Gastrocnemius medialis (tissue), 4 donors: ENCODE data around the gene PDZD4. TPM values are rescaled to one million over a fixed set of nuclear protein-coding genes. Genes with fewer than 3 reads are reported as not detected.

Experiments
- ATAC-seq, 2 donors: fragments of 150-250 bp; one replicate each; pipeline ENCODE4 v1.9.1; 2016
- DNase-seq, 2 donors: peaks; one replicate each; pipeline ENCODE4 v3.0.0-alpha.2; 2019
- H3K27ac ChIP-seq, 4 donors: fragments of 200-600 bp; sonication (generic); 1 replicate in 1 of 4; 2 replicates in 3 of 4; pipeline ENCODE4 v1.5.1; 2016 to 2018; ENCODE audit warnings: mild to moderate bottlenecking in 2 of 4, moderate library complexity in 1 of 4
- H3K27me3 ChIP-seq, 3 donors: fragments of 200-600 bp; sonication (generic) in 2 of 3; 1 replicate in 1 of 3; 2 replicates in 2 of 3; pipeline versions ENCODE4 v1.5.1 to v1.6.0; 2016 to 2019; ENCODE audit warnings: mild to moderate bottlenecking in 1 of 3, moderate library complexity in 1 of 3
- H3K36me3 ChIP-seq, 2 donors: fragments of 200-600 bp; sonication (generic) in 1 of 2; one replicate each; pipeline ENCODE4 v1.5.1; 2017 to 2018
- H3K4me1 ChIP-seq, 2 donors: fragments of 200-600 bp; sonication (generic) in 1 of 2; one replicate each; pipeline ENCODE4 v1.5.1; 2016 to 2017; ENCODE audit warnings: mild to moderate bottlenecking in 2 of 2
- H3K4me3 ChIP-seq, 4 donors: fragments of 200-600 bp; sonication (generic) in 3 of 4; 1 replicate in 1 of 4; 2 replicates in 3 of 4; pipeline ENCODE4 v1.5.1; 2016 to 2019; ENCODE audit warnings: mild to moderate bottlenecking in 2 of 4
- H3K9me3 ChIP-seq, 3 donors: fragments of 200-600 bp; sonication (generic) in 2 of 3; 1 replicate in 1 of 3; 2 replicates in 2 of 3; pipeline ENCODE4 v1.5.1; 2016 to 2019
- CTCF ChIP-seq, 5 experiments: fragments of 450-650 bp in 3 of 5; fragments of 200-600 bp in 2 of 5; sonication (generic) in 2 of 5; IDR thresholded peaks in 4 of 5; conservative IDR thresholded peaks in 1 of 5; 1 replicate in 4 of 5; 2 replicates in 1 of 5; pipeline ENCODE4 v1.5.1; 2016 to 2019; ENCODE audit warnings: antibody characterized with exemption in 5 of 5, mild to moderate bottlenecking in 3 of 5, moderate library complexity in 3 of 5
- POLR2A ChIP-seq, 2 donors: fragments of 450-650 bp; IDR thresholded peaks; one replicate each; pipeline ENCODE4 v1.6.1; 2017; ENCODE audit warnings: antibody characterized with exemption in 2 of 2, mild to moderate bottlenecking in 2 of 2, moderate library complexity in 2 of 2
- in situ Hi-C, 4 donors: fragments of 200-750 bp; cut with MboI; loops; one replicate each; pipeline versions ENCODE4 v1.15.0 to v1.8.0; 2017; ENCODE audit warnings: low sequenced_read_pairs in 4 of 4
- intact Hi-C: fragments of 100-400 bp; cut with DNase I; formaldehyde crosslinking; loops from one replicate; pipeline ENCODE4 v1.15.1; 2023; ENCODE audit warnings: low total_unique reads
- total RNA-seq, 4 donors: library from RNA; depleted of rRNA; stranded (reverse); fragments of >200 nt; gene quantifications; one replicate each; pipeline versions ENCODE4 v1.1.0 to v1.2.3, GENCODE V29; 2016

The PDZD4 gene
- total RNA-seq, 4 donors from 2014 or later, result 0.59 to 2.2 (median 1.4) TPM

DNA sequence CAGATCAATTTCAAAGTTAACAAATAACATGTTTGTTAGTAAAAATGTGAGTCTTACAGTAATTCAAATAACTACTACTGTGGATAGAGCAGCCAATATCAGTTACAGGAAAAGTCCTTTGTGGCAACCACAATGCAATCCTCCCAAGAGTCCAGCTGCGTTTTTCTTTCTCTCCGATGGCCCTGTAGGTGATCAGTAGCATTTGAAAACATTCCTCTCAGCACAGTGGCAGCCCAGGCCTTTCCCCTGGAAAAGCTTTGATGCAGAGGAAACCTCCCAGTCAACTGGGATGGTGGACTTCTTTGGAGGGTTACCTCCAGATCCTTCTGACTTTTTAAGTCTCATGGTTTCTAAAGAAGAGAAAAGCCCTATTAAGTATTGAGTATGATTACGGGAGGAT, 18.0 kb upstream of the PDZD4 start:
- DNase-seq (no peak), ATAC-seq (no peak)
- H3K27ac ChIP-seq, result no peak overlapping the region
- no peaks in the 10 kb centered on the region for H3K9me3 ChIP-seq
- H3K36me3 ChIP-seq, result no peaks in the 10 kb centered on the region
- TF ChIP-seq CTCF (IDR thresholded peaks at IDR 0.05 in 4 of 5, conservative IDR thresholded peaks at IDR 0.05 in 1 of 5) (no peak), POLR2A (IDR thresholded peaks at IDR 0.05) (no peak)
- no peak overlapping the region for H3K4me3 ChIP-seq
- peaks cover 0 to 4% (median 0%) of the 10 kb centered on the region in 3 donors for H3K27me3 ChIP-seq
- H3K4me1 ChIP-seq, result no peaks in the 10 kb centered on the region
- intact Hi-C loops, result no loop called here
- in situ Hi-C loops, result no loop called here

- no peaks in the 10 kb centered on the region for H3K9me3 ChIP-seq
- in situ Hi-C loops, result no loop called here
- intact Hi-C loops, result no loop called here
- H3K27ac ChIP-seq, result no peak overlapping the region
- H3K4me1 ChIP-seq, result no peaks in the 10 kb centered on the region
- ATAC-seq, result no peak
- H3K36me3 ChIP-seq, result no peaks in the 10 kb centered on the region
- TF ChIP-seq CTCF (IDR thresholded peaks at IDR 0.05 in 4 of 5, conservative IDR thresholded peaks at IDR 0.05 in 1 of 5), result no peak
- no peak for TF ChIP-seq POLR2A (IDR thresholded peaks at IDR 0.05)
- no peak overlapping the region for H3K4me3 ChIP-seq
- no peak for DNase-seq
- H3K27me3 ChIP-seq, result peaks cover 0 to 4% (median 0%) of the 10 kb centered on the region in 3 donors
Measured at GRCh38 chrX:153845842-153846241, 15.5 kb upstream of the PDZD4 start.

DNA sequence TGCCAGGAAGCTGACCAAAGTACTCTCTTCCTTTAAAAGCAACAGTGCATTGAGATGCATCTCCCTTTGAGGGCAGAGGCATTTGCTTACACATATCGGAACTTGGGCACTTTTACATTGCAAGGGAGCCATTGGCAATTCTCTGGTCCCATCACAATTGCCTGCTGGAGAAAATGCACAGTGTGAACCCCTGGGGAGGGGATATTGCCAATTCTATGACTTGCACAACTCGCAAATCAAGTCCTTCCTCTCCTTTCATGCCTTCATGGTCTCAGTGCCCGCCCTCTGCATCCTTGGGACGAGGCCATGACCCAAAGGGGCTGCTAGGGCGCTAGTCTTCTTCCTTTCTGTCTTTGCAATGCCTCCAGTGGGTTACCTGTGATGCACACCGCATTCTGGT, 14.9 kb upstream of the PDZD4 start:
- in situ Hi-C loops, result no loop called here
- Histone ChIP-seq H3K9me3 (no peaks in the 10 kb centered on the region), H3K4me3 (no peak overlapping the region), H3K27me3 (peaks cover 0 to 4% (median 0%) of the 10 kb centered on the region in 3 donors), H3K27ac (no peak overlapping the region), H3K4me1 (no peaks in the 10 kb centered on the region), H3K36me3 (no peaks in the 10 kb centered on the region)
- intact Hi-C loops, result no loop called here
- no peak for ATAC-seq
- DNase-seq, result no peak
- no peak for TF ChIP-seq POLR2A (IDR thresholded peaks at IDR 0.05)
- no peak for TF ChIP-seq CTCF (IDR thresholded peaks at IDR 0.05 in 4 of 5, conservative IDR thresholded peaks at IDR 0.05 in 1 of 5)

- ATAC-seq (no peak), DNase-seq (no peak)
- in situ Hi-C loops, result no loop called here
- no peak overlapping the region for H3K4me3 ChIP-seq
- TF ChIP-seq POLR2A (IDR thresholded peaks at IDR 0.05), result no peak
- TF ChIP-seq CTCF (IDR thresholded peaks at IDR 0.05 in 4 of 5, conservative IDR thresholded peaks at IDR 0.05 in 1 of 5), result no peak
- no peaks in the 10 kb centered on the region for H3K9me3 ChIP-seq
- H3K27me3 ChIP-seq, result peaks cover 0 to 4% (median 0%) of the 10 kb centered on the region in 3 donors
- no peaks in the 10 kb centered on the region for H3K36me3 ChIP-seq
- intact Hi-C loops, result no loop called here
- H3K27ac ChIP-seq, result no peak overlapping the region
- H3K4me1 ChIP-seq, result no peaks in the 10 kb centered on the region
Measured at GRCh38 chrX:153844509-153845082, 14.3 kb upstream of the PDZD4 start.

DNA sequence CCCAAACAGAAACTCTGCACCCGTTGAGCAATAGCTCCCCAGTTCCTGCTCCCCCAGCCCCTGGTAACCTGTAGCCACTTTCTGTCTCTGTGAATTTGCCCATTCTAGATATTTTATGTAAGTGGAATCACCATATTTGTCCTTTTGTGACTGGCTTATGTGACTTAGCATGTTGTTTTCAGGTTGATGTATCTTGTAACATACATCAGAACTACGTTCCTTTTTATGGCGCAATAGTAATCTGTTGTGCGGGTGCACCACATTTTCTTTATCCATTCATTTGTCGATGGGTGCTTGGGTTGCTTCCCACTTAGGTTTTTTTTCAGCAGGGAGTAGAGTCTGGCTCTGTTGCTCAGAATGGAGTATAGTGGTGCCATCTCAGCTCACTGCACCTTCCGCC, 6.6 kb upstream of the PDZD4 start:
- DNase-seq (no peak), ATAC-seq (no peak)
- Histone ChIP-seq H3K36me3 (no peaks in the 10 kb centered on the region), H3K27ac (no peak overlapping the region), H3K4me3 (no peak overlapping the region), H3K9me3 (no peaks in the 10 kb centered on the region), H3K4me1 (no peaks in the 10 kb centered on the region), H3K27me3 (peaks cover 0 to 3% (median under 1%) of the 10 kb centered on the region in 3 donors)
- in situ Hi-C loops (no loop called here), intact Hi-C loops (no loop called here)
- TF ChIP-seq CTCF (IDR thresholded peaks at IDR 0.05 in 4 of 5, conservative IDR thresholded peaks at IDR 0.05 in 1 of 5) (no peak), POLR2A (IDR thresholded peaks at IDR 0.05) (no peak)
